Measurements from ENCODE around the gene TMEM80. TPM values are rescaled to one million over a fixed set of nuclear protein-coding genes. Genes with fewer than 3 reads are reported as not detected.
A peak's percentile ranks its signal among the peaks of the same experiment; 100 is the strongest.

Gene TMEM80
- total RNA-seq, 4 donors from 2014 or later: 19.3 to 121 (median 41.8) TPM

DNA sequence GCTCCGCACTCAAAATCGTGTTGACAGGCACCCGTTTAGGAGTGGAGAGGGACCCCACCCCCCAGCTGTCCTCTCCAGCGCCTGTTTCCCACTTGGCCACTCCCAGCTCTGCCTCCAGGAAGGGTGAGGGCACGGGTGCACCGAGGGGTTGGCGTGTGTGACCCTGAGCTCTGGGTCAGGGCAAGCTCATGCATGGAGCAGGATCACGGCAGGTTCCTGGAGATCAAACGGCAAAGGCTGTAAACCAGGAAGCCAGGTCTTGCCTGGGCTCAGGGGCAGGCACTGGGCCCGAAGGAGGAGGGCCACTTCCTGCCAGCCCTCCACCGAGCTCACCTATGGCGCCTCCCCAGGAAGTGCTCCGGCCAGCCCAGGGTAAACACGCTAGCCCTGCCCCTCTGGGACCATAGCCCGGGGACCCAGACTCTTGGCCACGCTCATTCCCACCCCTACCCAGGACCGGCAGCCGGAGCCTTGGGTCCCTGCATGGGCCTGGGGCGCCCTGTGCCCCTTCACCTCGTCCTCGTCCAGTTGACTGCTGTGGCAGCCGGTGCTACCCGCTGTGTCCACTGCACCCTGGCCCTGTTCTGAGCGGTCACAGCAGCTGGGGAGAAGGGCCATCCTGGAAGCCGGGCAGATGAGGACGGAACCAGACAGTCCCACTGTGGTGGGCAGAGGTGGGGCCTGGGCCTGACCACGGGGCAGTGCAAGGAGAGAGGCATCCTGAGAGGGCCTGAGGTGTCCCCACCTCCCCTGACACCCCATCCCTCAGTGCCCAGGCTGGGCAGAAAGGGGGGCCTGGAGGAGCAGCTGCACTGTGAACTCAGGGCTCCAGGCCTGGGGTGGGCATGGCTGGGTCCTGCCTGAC, 9.4 kb downstream of the TMEM80 start:
- DNase-seq: peak; percentile 87
- H3K27me3 ChIP-seq: peaks cover 10% of the 10 kb centered on the region
- peaks cover 23 to 66% (median 55%) of the 10 kb centered on the region in 4 donors for H3K4me1 ChIP-seq

DNA sequence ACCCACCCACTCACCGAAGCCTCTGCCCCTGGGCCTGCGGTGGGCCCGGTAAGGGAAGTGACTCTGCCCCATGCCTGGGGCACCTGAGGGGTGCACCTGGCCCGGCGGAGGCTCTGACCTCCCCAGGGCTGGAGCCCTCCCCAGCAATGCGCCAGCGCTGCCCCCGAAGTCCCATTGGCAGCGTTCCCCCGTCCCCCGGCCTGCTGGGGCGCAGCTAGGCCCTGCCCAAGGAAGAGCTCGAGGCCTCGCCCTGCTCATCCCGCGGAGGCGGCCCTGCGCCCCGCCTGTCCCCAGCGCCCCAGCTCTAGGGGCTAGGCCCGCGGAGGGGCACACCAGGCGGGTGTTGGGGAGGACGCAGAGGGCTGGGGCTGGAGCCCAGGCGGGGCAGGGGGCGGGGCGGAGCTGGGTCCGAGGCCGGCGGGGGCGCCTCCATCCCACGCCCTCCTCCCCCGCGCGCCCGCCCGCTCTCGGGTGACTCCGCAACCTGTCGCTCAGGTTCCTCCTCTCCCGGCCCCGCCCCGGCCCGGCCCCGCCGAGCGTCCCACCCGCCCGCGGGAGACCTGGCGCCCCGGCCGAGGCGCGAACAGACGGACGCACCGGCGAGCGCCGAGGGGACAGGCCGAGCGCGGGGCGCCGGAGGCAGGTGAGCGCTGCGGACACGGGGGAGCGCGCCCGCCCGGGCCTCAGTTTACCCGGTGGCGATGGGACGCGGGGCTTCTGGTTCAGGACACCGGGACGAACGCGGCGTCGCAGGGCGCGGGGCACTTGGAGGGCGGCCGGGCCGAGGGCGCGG, 10.2 kb downstream of the TMEM80 start, which contains the start of gene EPS8L2:
Gene EPS8L2, plus strand, starts transcription at position 586 of the 793 bp plus-strand sequence. CDS start 3,177 bp downstream, outside the sequence.
- peak; percentile 89 for DNase-seq
- Histone ChIP-seq H3K4me3 (peak within 1 kb of the TSS; percentile 47 to 73 (median 66)), H3K4me1 (peaks cover 23 to 73% (median 63%) of the 10 kb centered on the region in 4 donors), H3K36me3 (peaks cover 0 to 5% (median 0%) of the 10 kb centered on the region in 4 donors), H3K27ac (peak within 1 kb of the TSS; percentile 92 to 94 (median 94)), H3K9me3 (no peaks in the 10 kb centered on the region), H3K27me3 (peaks cover 10% of the 10 kb centered on the region)
- TF ChIP-seq EP300 (IDR thresholded peaks at IDR 0.05; ENCODE audit: low read depth): no peak
- no peak for TF ChIP-seq POLR2AphosphoS5 (IDR thresholded peaks at IDR 0.05)
- TF ChIP-seq, protein P1, sequence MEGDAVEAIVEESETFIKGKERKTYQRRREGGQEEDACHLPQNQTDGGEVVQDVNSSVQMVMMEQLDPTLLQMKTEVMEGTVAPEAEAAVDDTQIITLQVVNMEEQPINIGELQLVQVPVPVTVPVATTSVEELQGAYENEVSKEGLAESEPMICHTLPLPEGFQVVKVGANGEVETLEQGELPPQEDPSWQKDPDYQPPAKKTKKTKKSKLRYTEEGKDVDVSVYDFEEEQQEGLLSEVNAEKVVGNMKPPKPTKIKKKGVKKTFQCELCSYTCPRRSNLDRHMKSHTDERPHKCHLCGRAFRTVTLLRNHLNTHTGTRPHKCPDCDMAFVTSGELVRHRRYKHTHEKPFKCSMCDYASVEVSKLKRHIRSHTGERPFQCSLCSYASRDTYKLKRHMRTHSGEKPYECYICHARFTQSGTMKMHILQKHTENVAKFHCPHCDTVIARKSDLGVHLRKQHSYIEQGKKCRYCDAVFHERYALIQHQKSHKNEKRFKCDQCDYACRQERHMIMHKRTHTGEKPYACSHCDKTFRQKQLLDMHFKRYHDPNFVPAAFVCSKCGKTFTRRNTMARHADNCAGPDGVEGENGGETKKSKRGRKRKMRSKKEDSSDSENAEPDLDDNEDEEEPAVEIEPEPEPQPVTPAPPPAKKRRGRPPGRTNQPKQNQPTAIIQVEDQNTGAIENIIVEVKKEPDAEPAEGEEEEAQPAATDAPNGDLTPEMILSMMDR (IDR thresholded peaks at IDR 0.05): no peak
- TF ChIP-seq POLR2A (IDR thresholded peaks at IDR 0.05): no peak
- 26% methylated on average over 21 of the region's 90 CpGs; no CpG with 5 or more reads in 1 of the 2 donors for WGBS, 2 donors (ENCODE audit: low coverage in 1 of 2)
- in situ Hi-C loops (cut with MboI; ENCODE audit: low pct_ligation_motif_present in 1 of 4, low pct_unique_long_range_greater_than_20kb in 1 of 4, low sequenced_read_pairs in 3 of 4) (no loop called here), intact Hi-C loops (cut with DNase I; ENCODE audit: low total_unique reads) (no loop called here)

More for the DNA sequence above, 9.4 kb downstream of the TMEM80 start:
- intact Hi-C loops (cut with DNase I; ENCODE audit: low total_unique reads) (no loop called here), in situ Hi-C loops (cut with MboI; ENCODE audit: low pct_ligation_motif_present in 1 of 4, low pct_unique_long_range_greater_than_20kb in 1 of 4, low sequenced_read_pairs in 3 of 4) (no loop called here)
- no peaks in the 10 kb centered on the region for H3K9me3 ChIP-seq
- H3K4me3 ChIP-seq: peak overlapping the region; percentile 47 to 73 (median 66)
- TF ChIP-seq POLR2AphosphoS5 (IDR thresholded peaks at IDR 0.05) (peak; percentile 32 to 86 (median 79)), EP300 (IDR thresholded peaks at IDR 0.05; ENCODE audit: low read depth) (no peak), POLR2A (IDR thresholded peaks at IDR 0.05) (peak; percentile 85)
- TF ChIP-seq, protein P1 (IDR thresholded peaks at IDR 0.05): peak in 1 of 5 experiments; percentile 21
- H3K27ac ChIP-seq: peak overlapping the region; percentile 92 to 94 (median 94)
- peaks cover 0 to 5% (median 0%) of the 10 kb centered on the region in 4 donors for H3K36me3 ChIP-seq
- 49% methylated on average over 19 of the region's 27 CpGs; no CpG with 5 or more reads in 1 of the 2 donors for WGBS, 2 donors (ENCODE audit: low coverage in 1 of 2)

DNA sequence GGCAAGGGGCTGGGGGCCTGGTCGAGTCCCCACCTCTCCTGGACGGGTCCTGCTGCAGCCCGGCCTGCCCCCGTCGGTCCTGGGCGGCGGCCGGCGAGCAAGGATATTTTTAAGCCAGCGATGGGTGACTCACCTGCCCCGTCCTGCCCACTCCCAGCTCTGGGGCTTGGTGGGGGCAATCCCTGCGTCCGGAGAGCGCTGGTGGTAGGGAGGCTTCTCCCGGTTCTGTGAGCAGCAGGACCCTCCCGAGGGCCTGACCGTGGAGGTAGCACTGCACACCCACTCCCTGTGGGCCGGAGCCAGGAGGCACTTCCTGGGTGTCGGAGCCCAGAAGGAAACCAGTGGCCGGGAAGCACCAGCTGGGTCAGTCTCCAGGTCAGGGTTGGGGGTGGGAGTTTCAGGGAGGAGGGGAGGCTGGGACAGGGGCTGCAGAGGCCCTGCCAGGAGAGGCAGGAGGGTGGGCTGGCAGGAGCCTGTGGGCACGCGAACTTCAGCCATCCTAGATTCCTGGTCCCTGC, 10.9 kb downstream of the TMEM80 start:
- WGBS, 2 donors (ENCODE audit: low coverage in 1 of 2): 4% methylated on average over 20 of the region's 22 CpGs; no CpG with 5 or more reads in 1 of the 2 donors
- peak overlapping the region; percentile 92 to 94 (median 94) for H3K27ac ChIP-seq
- in situ Hi-C loops (cut with MboI; ENCODE audit: low pct_ligation_motif_present in 1 of 4, low pct_unique_long_range_greater_than_20kb in 1 of 4, low sequenced_read_pairs in 3 of 4): no loop called here
- TF ChIP-seq, protein P1 (IDR thresholded peaks at IDR 0.05): no peak
- no peak for TF ChIP-seq EP300 (IDR thresholded peaks at IDR 0.05; ENCODE audit: low read depth)
- TF ChIP-seq POLR2AphosphoS5 (IDR thresholded peaks at IDR 0.05): peak in 2 of 3 donors; percentile 45 to 46
- peak; percentile 37 for TF ChIP-seq POLR2A (IDR thresholded peaks at IDR 0.05)
- peak overlapping the region; percentile 47 to 73 (median 66) for H3K4me3 ChIP-seq
- peak; percentile 64 for DNase-seq
- H3K27me3 ChIP-seq: peaks cover 10% of the 10 kb centered on the region
- no peaks in the 10 kb centered on the region for H3K9me3 ChIP-seq
- H3K36me3 ChIP-seq: peaks cover 0 to 5% (median 0%) of the 10 kb centered on the region in 4 donors
- H3K4me1 ChIP-seq: peaks cover 23 to 75% (median 69%) of the 10 kb centered on the region in 4 donors
- intact Hi-C loops (cut with DNase I; ENCODE audit: low total_unique reads): no loop called here
